ENCODE data around the gene MORN1.

The MORN1 gene

GRCh38 chr1:2388004-2388913 is 3.1 kb downstream of the MORN1 start:
- H3K27ac ChIP-seq = peak overlapping the region; percentile 83
- ChIA-PET POLR2A (ENCODE audit: low non-redundant PET) (interaction anchor here (0.6 kb wide), 1 partner anchor 45 kb away, joined by 4 read pairs; no protein-coding TSS in a partner anchor), CTCF (interaction anchor here (0.7 to 1.6 kb wide), 4 partner anchors 173 to 252 kb away, joined by 3 to 7 read pairs (median 3); partner anchors contain the start of gene FAAP20)
- TF ChIP-seq CTCF (conservative IDR thresholded peaks at IDR 0.05; ENCODE audit: low read depth) = no peak
- DNase-seq (ENCODE audit: low spot score) = no peak

GRCh38 chr1:2386636-2387611 is 4.4 kb downstream of the MORN1 start:
- H3K27ac ChIP-seq = peak overlapping the region; percentile 83
- POLR2A ChIA-PET (ENCODE audit: low non-redundant PET) = no interaction called here
- DNase-seq (ENCODE audit: low spot score) = no peak
- no peak for TF ChIP-seq CTCF (conservative IDR thresholded peaks at IDR 0.05; ENCODE audit: low read depth)
- CTCF ChIA-PET = interaction anchor here (0.6 to 0.7 kb wide), 3 partner anchors 175 to 254 kb away, joined by 3 to 4 read pairs (median 3); no protein-coding TSS in a partner anchor

GRCh38 chr1:2385606-2386280 is 5.6 kb downstream of the MORN1 start:
- CTCF ChIA-PET = interaction anchor here (1.3 kb wide), 1 partner anchor 191 kb away, joined by 5 read pairs; the partner anchor contains the start of gene FAAP20
- no peak for DNase-seq (ENCODE audit: low spot score)
- peak overlapping the region; percentile 83 for H3K27ac ChIP-seq
- POLR2A ChIA-PET (ENCODE audit: low non-redundant PET) = no interaction called here
- no peak for TF ChIP-seq CTCF (conservative IDR thresholded peaks at IDR 0.05; ENCODE audit: low read depth)

- ChIA-PET CTCF (interaction anchor here (0.6 to 1.3 kb wide), 2 partner anchors 190 to 330 kb away, joined by 4 to 5 read pairs; partner anchors contain the start of gene FAAP20), POLR2A (ENCODE audit: low non-redundant PET) (no interaction called here)
- no peak overlapping the region for H3K27ac ChIP-seq
- TF ChIP-seq CTCF (conservative IDR thresholded peaks at IDR 0.05; ENCODE audit: low read depth) = no peak
- DNase-seq (ENCODE audit: low spot score) = no peak
These were observed 6.3 kb downstream of the MORN1 start for GRCh38 chr1:2384941-2385481.

- H3K27ac ChIP-seq = peak overlapping the region; percentile 12; the same call in 1 of the 2 replicates
- TF ChIP-seq CTCF (conservative IDR thresholded peaks at IDR 0.05; ENCODE audit: low read depth) = no peak
- no peak for DNase-seq (ENCODE audit: low spot score)
- ChIA-PET CTCF (interaction anchor here (0.6 to 1.3 kb wide), 2 partner anchors 189 to 329 kb away, joined by 4 to 5 read pairs; partner anchors contain the start of gene FAAP20), POLR2A (ENCODE audit: low non-redundant PET) (no interaction called here)
These were observed 7.1 kb downstream of the MORN1 start for GRCh38 chr1:2384130-2384860.

Data from RWPE1 (cell line).